Trophoblast cell (in vitro differentiated cells and primary cell): ENCODE measurements around the gene KLHL2.
A peak's percentile ranks its signal among the peaks of the same experiment; 100 is the strongest.

ENCODE experiments used
- DNase-seq, 2 donors: peaks; one replicate each; pipeline ENCODE4 v3.0.0-alpha.2; 2016
- H2AFZ ChIP-seq: 2 replicates; pipeline ENCODE4 v1.6.1; 2013; ENCODE audit warnings: low read length, moderate library complexity, mild to moderate bottlenecking; ENCODE audit not compliant: insufficient read depth, poor library complexity
- H2AK5ac ChIP-seq: 2 replicates; pipeline ENCODE4 v1.6.1; 2013; ENCODE audit warnings: mild to moderate bottlenecking, low read length
- H2BK120ac ChIP-seq: 2 replicates; pipeline ENCODE4 v1.6.1; 2013; ENCODE audit warnings: low read length, mild to moderate bottlenecking, moderate library complexity; ENCODE audit not compliant: insufficient read depth, poor library complexity
- H2BK12ac ChIP-seq: 2 replicates; pipeline ENCODE4 v1.6.1; 2013; ENCODE audit warnings: mild to moderate bottlenecking, low read length, moderate library complexity
- H2BK5ac ChIP-seq: 2 replicates; pipeline ENCODE4 v1.6.1; 2013; ENCODE audit warnings: low read length, low read depth, moderate library complexity, mild to moderate bottlenecking; ENCODE audit not compliant: poor library complexity
- H3K14ac ChIP-seq: 2 replicates; pipeline ENCODE4 v1.6.1; 2013; ENCODE audit warnings: mild to moderate bottlenecking, low read length
- H3K18ac ChIP-seq: 2 replicates; pipeline ENCODE4 v1.6.1; 2013; ENCODE audit warnings: mild to moderate bottlenecking, low read length
- H3K23ac ChIP-seq: 2 replicates; pipeline ENCODE4 v1.6.1; 2013; ENCODE audit warnings: low read length
- H3K27ac ChIP-seq: 2 replicates; pipeline ENCODE4 v1.5.1; 2013; ENCODE audit warnings: low read depth, mild to moderate bottlenecking, inconsistent platforms, low read length, moderate library complexity
- H3K27me3 ChIP-seq: 2 replicates; pipeline ENCODE4 v1.6.1; 2013; ENCODE audit warnings: inconsistent platforms, mild to moderate bottlenecking, low read length, moderate library complexity; ENCODE audit not compliant: insufficient read depth
- H3K36me3 ChIP-seq, 2 experiments: 1 replicate in 1 of 2; 2 replicates in 1 of 2; pipeline ENCODE4 v1.6.1; 2013; ENCODE audit warnings: low read length in 2 of 2, mild to moderate bottlenecking in 2 of 2, moderate library complexity in 1 of 2; ENCODE audit not compliant: insufficient read depth in 2 of 2, control insufficient read depth in 1 of 2
- H3K4ac ChIP-seq: 2 replicates; pipeline ENCODE4 v1.6.1; 2013; ENCODE audit warnings: low read depth, mild to moderate bottlenecking, low read length, moderate library complexity
- H3K4me1 ChIP-seq, 2 experiments: 1 replicate in 1 of 2; 2 replicates in 1 of 2; pipeline ENCODE4 v1.6.1; 2013; ENCODE audit warnings: low read length in 2 of 2, mild to moderate bottlenecking in 2 of 2, moderate library complexity in 1 of 2; ENCODE audit not compliant: insufficient read depth in 2 of 2, control insufficient read depth in 1 of 2
- H3K4me2 ChIP-seq: 2 replicates; pipeline ENCODE4 v1.6.1; 2013; ENCODE audit warnings: inconsistent platforms, mild to moderate bottlenecking, low read length, moderate library complexity
- H3K4me3 ChIP-seq: 2 replicates; pipeline ENCODE4 v1.5.1; 2013; ENCODE audit warnings: mild to moderate bottlenecking, low read depth, low read length, inconsistent platforms
- H3K79me1 ChIP-seq: one replicate; pipeline ENCODE4 v1.6.1; 2013; ENCODE audit warnings: low read length
- H3K79me2 ChIP-seq: 2 replicates; pipeline ENCODE4 v1.6.1; 2013; ENCODE audit warnings: low read length, mild to moderate bottlenecking; ENCODE audit not compliant: control insufficient read depth, insufficient read depth, poor library complexity
- H3K9ac ChIP-seq: 2 replicates; pipeline ENCODE4 v1.6.1; 2013; ENCODE audit warnings: mild to moderate bottlenecking, low read length
- H3K9me3 ChIP-seq: 2 replicates; pipeline ENCODE4 v1.6.1; 2013; ENCODE audit warnings: low read depth, mild to moderate bottlenecking, control low read depth, inconsistent platforms, low read length; ENCODE audit not compliant: insufficient read depth
- H4K12ac ChIP-seq: 2 replicates; pipeline ENCODE4 v1.6.1; 2013; ENCODE audit warnings: low read depth, mild to moderate bottlenecking, low read length, moderate library complexity
- H4K8ac ChIP-seq: 2 replicates; pipeline ENCODE4 v1.6.1; 2013; ENCODE audit warnings: low read depth, mild to moderate bottlenecking, low read length, moderate library complexity
- H4K91ac ChIP-seq: one replicate; pipeline ENCODE4 v1.6.1; 2013; ENCODE audit warnings: low read depth, mild to moderate bottlenecking, low read length, moderate library complexity
- WGBS: extraction: QIAGEN DNeasy Blood & Tissue Kit; methylation state at CpG from one replicate; pipeline ENCODE4 v1.1.7; 2013; ENCODE audit warnings: missing lambda C conversion rate; ENCODE audit not compliant: insufficient read length, insufficient coverage; ENCODE audit errors: extremely low coverage; 5-methylcytosine and 5-hydroxymethylcytosine counted together

Gene KLHL2

DNA sequence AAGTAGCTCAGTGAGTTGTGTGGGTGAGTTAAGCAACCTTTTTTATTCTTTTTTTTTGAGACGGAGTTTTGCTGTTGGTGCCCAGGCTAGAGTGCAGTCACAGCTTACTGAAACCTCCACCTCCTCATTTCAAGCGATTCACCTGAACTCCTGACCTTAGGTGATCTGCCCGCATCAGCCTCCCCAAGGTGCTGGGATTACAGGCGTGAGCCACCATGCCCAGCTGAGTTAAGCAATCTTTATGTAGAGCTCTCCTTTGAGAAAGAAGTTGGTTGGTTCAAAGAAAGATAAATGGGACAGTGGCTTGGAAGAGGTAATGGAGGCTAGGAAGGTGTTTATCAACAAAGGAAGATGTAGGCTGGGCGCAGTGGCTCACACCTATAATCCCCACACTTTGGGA, 123.3 kb downstream of the KLHL2 start:
- H4K91ac ChIP-seq = no peak overlapping the region
- H4K12ac ChIP-seq = no peak overlapping the region
- H3K9ac ChIP-seq = no peak overlapping the region
- no peak overlapping the region for H3K4me3 ChIP-seq
- peaks cover 24% of the 10 kb centered on the region for H3K79me2 ChIP-seq
- H3K14ac ChIP-seq = no peak overlapping the region
- no peak overlapping the region for H3K18ac ChIP-seq
- no peak overlapping the region for H2BK120ac ChIP-seq
- H3K27ac ChIP-seq = no peak overlapping the region
- H3K4ac ChIP-seq = peak overlapping the region; percentile 97
- no peak overlapping the region for H2BK12ac ChIP-seq
- no CpG with 5 or more reads among the region's 5 CpGs for WGBS
- no peak overlapping the region for H3K23ac ChIP-seq
- peak; percentile 58 to 67 for DNase-seq
- no peak overlapping the region for H2AFZ ChIP-seq
- no peaks in the 10 kb centered on the region for H3K27me3 ChIP-seq
- no peaks in the 10 kb centered on the region for H3K9me3 ChIP-seq
- no peak overlapping the region for H2AK5ac ChIP-seq
- H3K36me3 ChIP-seq = peaks cover 10 to 15% of the 10 kb centered on the region in 2 experiments
- peak overlapping the region; percentile 54 for H3K4me2 ChIP-seq
- H3K79me1 ChIP-seq = peaks cover 9% of the 10 kb centered on the region
- H2BK5ac ChIP-seq = no peak overlapping the region
- H3K4me1 ChIP-seq = peaks cover 10 to 12% of the 10 kb centered on the region in 2 experiments
- no peak overlapping the region for H4K8ac ChIP-seq

DNA sequence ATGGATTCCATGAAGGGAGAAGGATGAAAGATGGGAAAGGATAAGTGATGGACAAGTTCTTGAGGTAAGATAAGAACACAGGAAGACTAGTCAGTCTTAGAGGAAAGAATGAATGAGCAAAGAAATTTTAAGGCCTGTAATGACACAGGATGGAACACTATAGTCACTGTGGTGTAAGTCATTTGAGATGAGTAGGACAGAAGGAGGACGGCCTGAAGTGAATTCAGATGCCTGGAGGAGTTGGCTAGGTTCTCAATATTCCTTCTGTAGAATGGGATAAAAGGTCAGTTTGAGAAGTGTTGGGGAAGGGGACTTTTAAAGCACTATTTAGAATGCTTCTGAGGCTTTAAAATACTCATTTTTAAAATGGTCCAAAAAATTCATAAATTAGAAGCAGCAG, 124.0 kb downstream of the KLHL2 start:
- H3K9me3 ChIP-seq = no peaks in the 10 kb centered on the region
- no peak overlapping the region for H4K12ac ChIP-seq
- H2BK120ac ChIP-seq = no peak overlapping the region
- H3K4me2 ChIP-seq = peak overlapping the region; percentile 54
- no peak overlapping the region for H3K23ac ChIP-seq
- H3K4me1 ChIP-seq = peaks cover 6 to 7% of the 10 kb centered on the region in 2 experiments
- no peak overlapping the region for H3K14ac ChIP-seq
- peaks cover 10 to 15% of the 10 kb centered on the region in 2 experiments for H3K36me3 ChIP-seq
- H4K8ac ChIP-seq = no peak overlapping the region
- H3K9ac ChIP-seq = no peak overlapping the region
- no peak overlapping the region for H3K4me3 ChIP-seq
- WGBS = no CpG with 5 or more reads among the region's 1 CpG
- H2BK12ac ChIP-seq = no peak overlapping the region
- H4K91ac ChIP-seq = no peak overlapping the region
- H2BK5ac ChIP-seq = no peak overlapping the region
- peaks cover 24% of the 10 kb centered on the region for H3K79me2 ChIP-seq
- no peak for DNase-seq
- H3K18ac ChIP-seq = no peak overlapping the region
- no peak overlapping the region for H2AK5ac ChIP-seq
- H3K27ac ChIP-seq = no peak overlapping the region
- H3K27me3 ChIP-seq = no peaks in the 10 kb centered on the region
- H3K4ac ChIP-seq = peak overlapping the region; percentile 19
- H2AFZ ChIP-seq = no peak overlapping the region
- peaks cover 7% of the 10 kb centered on the region for H3K79me1 ChIP-seq

DNA sequence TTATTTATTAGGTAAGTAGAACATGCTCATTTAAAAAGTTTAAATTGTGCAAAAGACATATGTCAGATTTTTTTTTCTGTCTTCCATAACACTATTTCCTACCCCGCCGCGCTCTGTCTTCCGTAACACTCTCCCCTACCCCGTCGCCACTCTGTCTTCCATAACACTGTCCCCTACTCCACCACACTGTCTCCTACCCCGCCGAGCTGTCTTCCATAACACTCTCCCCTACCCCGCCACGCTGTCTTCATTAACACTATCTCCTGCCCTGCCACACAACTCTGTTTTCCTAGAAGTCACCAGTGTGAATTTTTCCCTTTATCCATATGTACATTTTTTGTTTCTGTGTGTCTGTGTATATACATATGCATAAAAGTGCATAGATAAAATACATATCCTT, 124.5 kb downstream of the KLHL2 start:
- no peak for DNase-seq
- Histone ChIP-seq H3K27ac (no peak overlapping the region), H2AK5ac (no peak overlapping the region), H2BK120ac (no peak overlapping the region), H3K4me2 (peak overlapping the region; percentile 58), H3K4me1 (peaks cover 6% of the 10 kb centered on the region in 2 experiments), H3K23ac (no peak overlapping the region), H4K12ac (no peak overlapping the region), H2AFZ (no peak overlapping the region), H4K91ac (no peak overlapping the region), H3K4ac (peak overlapping the region; percentile 63), H3K9me3 (no peaks in the 10 kb centered on the region), H3K79me2 (peaks cover 24% of the 10 kb centered on the region), H3K9ac (no peak overlapping the region), H3K18ac (no peak overlapping the region), H2BK5ac (no peak overlapping the region), H3K79me1 (peaks cover 7% of the 10 kb centered on the region), H2BK12ac (no peak overlapping the region), H3K36me3 (peaks cover 10 to 15% of the 10 kb centered on the region in 2 experiments), H3K14ac (no peak overlapping the region), H3K27me3 (no peaks in the 10 kb centered on the region), H3K4me3 (peak overlapping the region; percentile 46), H4K8ac (no peak overlapping the region)
- WGBS = no CpG with 5 or more reads among the region's 10 CpGs

DNA sequence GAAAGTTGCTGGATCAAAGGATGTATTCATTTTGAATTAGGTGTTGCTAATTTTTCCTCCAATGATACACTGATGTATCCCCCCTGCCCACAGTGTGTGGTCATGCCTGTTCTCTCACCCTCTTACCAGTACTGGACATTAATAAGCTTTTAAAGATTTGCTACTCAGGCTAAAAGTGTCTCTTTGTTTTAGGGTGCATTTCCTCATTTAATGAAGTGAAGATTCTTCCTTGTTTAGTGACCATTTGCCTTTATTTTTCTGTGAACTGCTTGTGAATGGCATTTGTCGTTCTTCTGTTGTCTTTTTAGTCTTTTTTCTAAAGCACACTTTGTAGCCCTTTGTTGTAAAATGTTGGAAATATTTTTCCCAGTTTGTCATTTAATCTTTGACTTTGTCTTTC, 125.1 kb downstream of the KLHL2 start:
- Histone ChIP-seq H4K8ac (no peak overlapping the region), H3K14ac (no peak overlapping the region), H3K4ac (peak overlapping the region; percentile 72), H3K9me3 (no peaks in the 10 kb centered on the region), H2AFZ (no peak overlapping the region), H3K4me1 (peaks cover 6% of the 10 kb centered on the region in 2 experiments), H4K12ac (no peak overlapping the region), H3K79me2 (peaks cover 24% of the 10 kb centered on the region), H2BK5ac (no peak overlapping the region), H3K27ac (no peak overlapping the region), H3K36me3 (peaks cover 10 to 15% of the 10 kb centered on the region in 2 experiments), H3K27me3 (no peaks in the 10 kb centered on the region), H2BK12ac (no peak overlapping the region), H3K79me1 (peaks cover 6% of the 10 kb centered on the region), H2BK120ac (no peak overlapping the region), H3K18ac (no peak overlapping the region), H3K9ac (no peak overlapping the region), H3K23ac (no peak overlapping the region), H3K4me3 (no peak overlapping the region), H2AK5ac (no peak overlapping the region), H4K91ac (no peak overlapping the region), H3K4me2 (peak overlapping the region; percentile 46)
- no CpG with 5 or more reads among the region's 1 CpG for WGBS
- no peak for DNase-seq
